K562 (cell line): Measurements from ENCODE around the gene C21orf58.

Experiments
- EP300 ChIP-seq: IDR thresholded peaks from 2 replicates; pipeline ENCODE4 v1.6.1; 2012; ENCODE audit warnings: low read length, improper control_type of control experiment
- YY1 ChIP-seq, 3 experiments: IDR thresholded peaks; 2 replicates each; pipeline ENCODE4 v1.6.1; 2011; ENCODE audit warnings: low read length in 2 of 3, mild to moderate bottlenecking in 2 of 3, moderate library complexity in 2 of 3, borderline replicate concordance in 1 of 3, control low read depth in 1 of 3, low read depth in 1 of 3; ENCODE audit not compliant: insufficient read depth in 3 of 3, insufficient replicate concordance in 2 of 3, control insufficient read depth in 1 of 3, insufficient read length in 1 of 3; ENCODE audit errors: extremely low read depth in 1 of 3

DNA sequence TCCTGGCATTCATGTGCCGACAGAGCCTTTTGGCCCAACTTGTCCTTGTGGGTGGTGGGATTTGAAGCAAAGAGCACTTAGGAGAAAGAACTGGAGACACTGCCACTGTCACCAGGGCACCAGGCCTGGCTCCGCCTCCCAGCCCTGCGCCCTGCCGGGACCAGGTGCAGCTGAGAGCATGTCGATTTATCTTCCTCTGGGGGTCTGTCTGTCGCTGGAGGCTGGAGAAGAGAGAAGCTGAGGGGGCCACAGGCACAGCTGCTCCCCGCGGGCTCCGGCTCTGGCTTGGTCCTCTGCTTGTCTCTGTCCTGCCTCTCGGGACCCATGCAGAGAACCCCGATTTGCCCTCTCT is 28.5 kb upstream of the C21orf58 start:
- TF ChIP-seq EP300 (no peak), YY1 (IDR thresholded peaks at IDR 0.05; ENCODE audit: borderline replicate concordance in 1 of 3, control insufficient read depth in 1 of 3, extremely low read depth in 1 of 3, insufficient read depth in 3 of 3, insufficient read length in 1 of 3, insufficient replicate concordance in 2 of 3, low read depth in 1 of 3, low read length in 2 of 3) (no peak)
